Measurements from ENCODE around the gene KCNAB3.

KCNAB3 gene

GRCh38 chr17:7882068-7882467 lies 47.6 kb downstream of the KCNAB3 start:
- TF ChIP-seq MAX (IDR thresholded peaks at IDR 0.05; ENCODE audit: low read depth, low read length) (no peak), CTCF (IDR thresholded peaks at IDR 0.05; ENCODE audit: low read depth, low read length) (no peak), MYC (IDR thresholded peaks at IDR 0.05; ENCODE audit: low read depth, low read length) (no peak), POLR2A (IDR thresholded peaks at IDR 0.05; ENCODE audit: extremely low read depth, insufficient read length) (no peak)
- no peak for DNase-seq (ENCODE audit: low read depth)
- H3K4me3 ChIP-seq (ENCODE audit: low read depth, low read length) = no peak overlapping the region

- TF ChIP-seq MYC (IDR thresholded peaks at IDR 0.05; ENCODE audit: low read depth, low read length) (no peak), POLR2A (IDR thresholded peaks at IDR 0.05; ENCODE audit: extremely low read depth, insufficient read length) (no peak), CTCF (IDR thresholded peaks at IDR 0.05; ENCODE audit: low read depth, low read length) (no peak), MAX (IDR thresholded peaks at IDR 0.05; ENCODE audit: low read depth, low read length) (no peak)
- no peak for DNase-seq (ENCODE audit: low read depth)
- no peak overlapping the region for H3K4me3 ChIP-seq (ENCODE audit: low read depth, low read length)
Observed at GRCh38 chr17:7881276-7882054, 48.2 kb downstream of the KCNAB3 start.

GRCh38 chr17:7880076-7880868 lies 49.4 kb downstream of the KCNAB3 start:
- DNase-seq (ENCODE audit: low read depth) = no peak
- no peak overlapping the region for H3K4me3 ChIP-seq (ENCODE audit: low read depth, low read length)
- TF ChIP-seq CTCF (IDR thresholded peaks at IDR 0.05; ENCODE audit: low read depth, low read length) = no peak

GRCh38 chr17:7878234-7878633 lies 51.4 kb downstream of the KCNAB3 start:
- TF ChIP-seq MYC (IDR thresholded peaks at IDR 0.05; ENCODE audit: low read depth, low read length) = no peak
- TF ChIP-seq MAX (IDR thresholded peaks at IDR 0.05; ENCODE audit: low read depth, low read length) = no peak
- no peak for TF ChIP-seq POLR2A (IDR thresholded peaks at IDR 0.05; ENCODE audit: extremely low read depth, insufficient read length)
- no peak for TF ChIP-seq CTCF (IDR thresholded peaks at IDR 0.05; ENCODE audit: low read depth, low read length)
- H3K4me3 ChIP-seq (ENCODE audit: low read depth, low read length) = no peak overlapping the region
- DNase-seq (ENCODE audit: low read depth) = no peak

GRCh38 chr17:7875804-7876370 lies 53.8 kb downstream of the KCNAB3 start:
- no peak overlapping the region for H3K4me3 ChIP-seq (ENCODE audit: low read depth, low read length)
- TF ChIP-seq POLR2A (IDR thresholded peaks at IDR 0.05; ENCODE audit: extremely low read depth, insufficient read length) (no peak), MAX (IDR thresholded peaks at IDR 0.05; ENCODE audit: low read depth, low read length) (no peak), CTCF (IDR thresholded peaks at IDR 0.05; ENCODE audit: low read depth, low read length) (no peak), MYC (IDR thresholded peaks at IDR 0.05; ENCODE audit: low read depth, low read length) (no peak)
- no peak for DNase-seq (ENCODE audit: low read depth)

Measured in NB4 (cell line).